AG08396 (cell line): ENCODE results near the gene NFIL3.
"Not testable (repeated sequence)": the region's sequence is repeated elsewhere in the genome, so short reads cannot be mapped to it uniquely, and the experiment has no call there.

Experiments used
- DNase-seq: peaks from one replicate; pipeline ENCODE4 v3.0.0; 2012; ENCODE audit warnings: low spot score, mixed read lengths

Gene NFIL3, protein sequence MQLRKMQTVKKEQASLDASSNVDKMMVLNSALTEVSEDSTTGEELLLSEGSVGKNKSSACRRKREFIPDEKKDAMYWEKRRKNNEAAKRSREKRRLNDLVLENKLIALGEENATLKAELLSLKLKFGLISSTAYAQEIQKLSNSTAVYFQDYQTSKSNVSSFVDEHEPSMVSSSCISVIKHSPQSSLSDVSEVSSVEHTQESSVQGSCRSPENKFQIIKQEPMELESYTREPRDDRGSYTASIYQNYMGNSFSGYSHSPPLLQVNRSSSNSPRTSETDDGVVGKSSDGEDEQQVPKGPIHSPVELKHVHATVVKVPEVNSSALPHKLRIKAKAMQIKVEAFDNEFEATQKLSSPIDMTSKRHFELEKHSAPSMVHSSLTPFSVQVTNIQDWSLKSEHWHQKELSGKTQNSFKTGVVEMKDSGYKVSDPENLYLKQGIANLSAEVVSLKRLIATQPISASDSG

GRCh38 chr9:91423785-91424402, at the start of gene NFIL3:
NFIL3 (minus strand) TSS chr9:91423832; CDS start chr9:91410734, 13,098 bp downstream.
- DNase-seq, result peak; percentile 93

DNA sequence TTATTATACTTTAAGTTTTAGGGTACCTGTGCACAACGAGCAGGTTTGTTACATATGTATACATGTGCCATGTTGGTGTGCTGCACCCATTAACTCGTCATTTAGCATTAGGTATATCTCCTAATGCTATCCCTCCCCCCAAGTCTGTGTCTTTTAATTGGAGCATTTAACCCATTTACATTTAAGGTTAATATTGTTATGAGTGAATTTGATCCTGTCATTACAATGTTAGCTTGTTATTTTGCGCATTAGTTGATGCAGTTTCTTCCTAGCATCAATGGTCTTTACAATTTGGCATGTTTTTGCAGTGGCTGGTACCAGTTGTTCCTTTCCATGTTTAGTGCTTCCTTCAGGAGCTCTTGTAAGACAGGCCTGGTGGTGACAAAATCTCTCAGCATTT, 47.9 kb upstream of the NFIL3 start:
- not testable (repeated sequence) for DNase-seq

GRCh38 chr9:91465420-91465819, 41.8 kb upstream of the NFIL3 start:
- no peak for DNase-seq

DNA sequence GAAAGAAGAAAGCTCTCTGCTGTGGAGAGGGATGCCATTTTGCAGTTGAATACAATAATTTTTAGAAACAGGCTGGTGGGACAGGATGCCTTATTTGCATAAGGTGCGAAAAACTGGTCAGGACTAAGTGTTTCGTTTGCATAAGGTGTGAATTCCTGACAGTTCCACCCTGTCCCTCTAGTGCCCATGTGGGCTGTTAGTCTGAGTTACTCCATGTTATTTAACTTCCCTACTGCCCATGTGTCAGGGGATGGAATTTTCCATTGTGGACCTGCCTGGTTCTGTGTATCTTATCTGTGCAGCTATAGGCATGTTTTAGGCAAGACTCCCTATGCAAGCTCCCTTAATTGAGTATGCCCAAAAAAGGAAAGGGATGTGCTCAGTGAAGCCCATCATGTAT, 35.3 kb upstream of the NFIL3 start:
- DNase-seq, result no peak

DNA sequence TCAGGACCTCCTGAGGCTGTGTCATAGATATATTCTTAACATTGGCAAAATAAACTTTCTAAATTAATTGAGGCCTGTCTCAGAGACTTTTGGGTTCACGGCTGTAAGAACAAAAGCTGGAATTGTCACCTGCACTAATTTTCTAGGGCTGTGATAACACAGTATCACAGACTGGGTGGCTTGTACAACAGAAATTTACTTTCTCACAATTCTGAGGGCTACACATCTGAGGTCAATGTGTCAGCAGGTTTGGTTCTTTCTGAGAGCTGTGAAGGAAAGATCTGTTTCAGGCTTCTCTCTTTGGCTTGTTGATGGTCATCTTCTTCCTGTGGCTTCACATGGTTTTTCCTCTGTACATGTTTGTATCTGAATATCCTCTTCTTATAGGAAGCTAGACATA, 29.2 kb upstream of the NFIL3 start:
- DNase-seq, result no peak

DNA sequence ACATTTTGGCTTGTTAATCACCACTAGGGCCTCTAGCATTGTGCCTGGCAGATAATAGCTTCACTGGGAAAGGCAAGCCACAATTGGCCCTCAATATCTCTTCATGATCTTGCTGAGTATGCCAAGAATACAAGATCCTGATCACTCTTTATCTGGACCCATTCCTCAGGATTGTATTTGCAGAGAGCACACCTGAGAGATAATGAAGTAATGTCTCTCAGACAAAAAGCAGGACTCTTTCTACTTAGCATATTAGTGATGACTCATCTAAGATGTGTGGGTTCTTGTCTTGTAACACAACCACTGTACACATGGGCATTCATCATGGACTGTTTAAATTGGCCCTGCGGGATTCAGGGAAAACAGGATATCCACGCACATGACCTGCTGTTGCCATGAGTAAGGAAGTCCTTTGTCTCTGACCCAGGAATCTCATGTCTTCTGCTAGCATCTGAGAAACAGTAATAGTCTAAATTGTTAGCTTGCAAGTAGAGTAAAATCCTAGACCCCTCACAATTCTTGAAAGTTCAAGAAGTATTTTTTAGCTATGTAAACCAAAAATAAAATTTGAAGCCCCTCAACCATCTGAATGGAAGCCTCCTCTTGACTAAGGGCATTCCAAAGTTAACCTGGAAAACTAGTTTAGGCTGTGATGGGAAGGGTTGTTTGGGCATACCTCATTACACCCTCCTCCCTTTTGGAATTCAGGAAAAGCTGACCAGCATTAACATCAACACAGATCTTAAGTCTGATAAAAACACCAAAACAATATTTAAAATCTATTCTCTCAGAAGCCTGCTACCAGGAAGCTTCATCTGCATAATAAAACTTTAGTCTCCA, 28.0 kb upstream of the NFIL3 start:
- no peak for DNase-seq

DNA sequence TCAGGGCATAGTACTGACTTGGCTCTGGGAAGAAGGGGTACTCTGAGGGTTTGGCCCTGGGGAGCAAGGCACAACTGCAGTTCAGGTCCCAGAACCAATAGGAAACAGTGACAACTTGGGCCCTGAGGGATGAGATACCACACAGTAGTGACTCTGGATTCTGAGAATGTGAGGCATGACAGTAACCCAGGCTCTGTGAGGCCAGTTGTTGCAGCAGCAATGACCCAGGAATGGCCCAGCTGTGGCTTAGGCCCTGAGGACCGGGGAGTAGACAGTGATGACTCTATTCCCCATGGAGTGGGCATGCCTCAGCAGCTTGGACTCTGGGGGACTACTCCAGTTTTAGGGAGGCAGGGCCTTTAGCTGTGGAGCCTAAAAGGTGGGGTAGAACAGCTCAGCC, 21.5 kb upstream of the NFIL3 start:
- DNase-seq, result no peak

DNA sequence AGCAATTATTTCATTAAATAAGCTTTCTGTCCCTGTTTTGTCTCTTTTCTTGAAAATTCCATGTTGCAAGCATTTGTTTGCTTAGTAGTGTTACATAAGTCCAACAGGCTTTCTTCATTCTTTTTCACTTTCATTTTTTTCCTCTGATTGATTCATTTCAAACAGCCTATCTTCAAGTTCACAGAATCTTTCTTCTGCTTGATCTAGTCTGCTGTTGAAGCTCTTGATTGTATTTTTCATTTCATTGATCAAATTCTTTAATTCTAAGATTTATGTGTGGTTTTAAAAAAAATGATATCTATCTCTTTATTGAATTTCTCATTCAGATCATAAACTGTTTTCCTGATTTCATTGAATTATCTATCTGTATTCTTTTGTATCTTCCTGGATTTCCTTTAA, 20.4 kb upstream of the NFIL3 start:
- no peak for DNase-seq

DNA sequence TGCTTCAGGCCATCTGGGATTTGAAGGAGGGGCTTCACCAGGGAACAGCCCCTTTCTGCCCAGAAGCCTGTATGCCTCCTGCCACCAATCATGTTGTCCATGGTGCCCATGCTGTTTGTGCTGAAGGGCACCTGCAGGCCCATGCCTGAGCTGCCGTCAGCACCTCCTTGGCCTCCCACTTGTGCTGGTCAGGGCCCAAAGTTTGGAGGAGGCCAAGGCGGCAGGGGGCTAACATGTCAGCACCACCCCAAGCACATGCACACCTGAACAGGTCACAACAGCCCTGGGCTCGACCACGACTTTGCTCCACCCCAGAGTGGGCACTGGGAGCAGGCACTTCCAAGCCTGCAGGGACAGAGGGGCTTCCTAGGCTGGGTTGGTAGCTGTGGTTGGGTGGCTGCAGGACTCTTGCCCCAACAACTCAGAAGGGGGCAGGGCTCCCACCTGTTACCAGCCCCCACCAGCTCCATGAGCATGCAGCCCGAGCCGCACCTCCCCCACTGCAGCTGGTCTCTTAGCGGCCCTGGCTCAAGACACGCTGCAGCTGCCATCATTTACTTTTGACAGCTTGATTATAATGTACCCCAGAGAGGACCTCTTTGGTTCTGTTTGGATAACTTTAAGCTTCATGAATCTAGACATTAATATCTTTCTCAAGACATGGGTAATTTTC, 19.8 kb upstream of the NFIL3 start:
- DNase-seq, result no peak

- no peak for DNase-seq
Observed at GRCh38 chr9:91436841-91437240, 13.2 kb upstream of the NFIL3 start.

- DNase-seq, result peak; percentile 79
Observed at GRCh38 chr9:91433180-91433579, 9.5 kb upstream of the NFIL3 start.

- no peak for DNase-seq
Observed at GRCh38 chr9:91431485-91431884, 7.9 kb upstream of the NFIL3 start.

DNA sequence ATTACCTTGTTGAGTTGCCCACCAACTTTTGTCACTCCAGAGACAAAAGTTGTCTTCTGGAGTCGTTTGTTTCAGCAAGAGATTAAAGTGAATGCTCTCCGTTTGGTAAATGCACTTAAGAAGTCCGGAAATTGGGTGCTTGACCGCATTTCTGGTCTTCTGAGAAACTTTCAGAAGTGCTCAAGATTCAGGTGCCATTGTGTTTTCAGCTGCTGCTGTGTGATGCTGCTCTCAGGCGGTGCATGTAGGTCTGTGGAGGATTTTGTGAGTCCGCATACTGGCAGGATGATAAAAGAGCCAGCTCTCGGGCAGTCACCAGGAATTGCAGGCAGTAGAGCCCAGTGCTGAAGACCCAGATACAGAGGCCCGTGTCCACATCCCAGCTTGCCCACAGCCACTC, 5.9 kb upstream of the NFIL3 start:
- DNase-seq, result no peak

DNA sequence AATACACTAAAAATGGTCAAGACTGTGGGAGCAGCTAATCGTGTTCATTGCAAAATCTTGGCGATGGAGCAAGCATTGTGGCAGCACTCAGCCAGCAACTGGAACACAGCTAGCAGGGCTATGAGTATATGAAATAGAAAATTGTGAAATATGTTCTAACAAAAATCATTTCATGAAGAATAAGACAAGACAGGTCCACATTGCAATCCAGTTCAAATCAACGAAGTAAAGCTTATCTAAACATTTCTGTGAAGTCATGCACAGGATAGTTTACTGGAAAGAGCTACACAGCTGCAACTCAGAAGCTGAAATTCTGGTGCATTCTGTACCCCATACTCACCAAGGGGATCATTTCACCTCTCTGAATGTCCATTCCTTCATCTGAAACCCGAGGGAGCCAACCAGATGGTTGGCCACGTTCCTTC, 5.3 kb upstream of the NFIL3 start:
- peak; percentile 22 for DNase-seq

DNA sequence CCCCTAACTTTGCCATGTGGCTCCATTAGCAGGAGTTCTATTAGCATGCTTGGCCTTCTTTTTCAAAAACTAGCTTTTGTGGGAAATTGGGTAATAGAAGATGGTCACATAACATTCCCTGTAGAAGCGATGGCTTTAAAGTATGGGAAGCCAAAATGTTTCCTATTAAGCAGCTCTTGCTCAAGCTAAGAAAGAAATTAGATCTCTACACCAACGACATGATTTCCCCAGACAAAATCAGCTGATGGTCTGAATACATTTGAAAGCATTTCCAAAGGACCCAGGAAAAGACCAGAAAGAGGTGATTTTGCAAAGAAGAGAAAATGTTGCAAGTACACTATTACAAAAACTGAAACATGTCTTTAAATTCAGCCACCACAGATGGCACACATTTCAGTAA, 4.8 kb upstream of the NFIL3 start:
- DNase-seq, result no peak

GRCh38 chr9:91427873-91428272, 4.2 kb upstream of the NFIL3 start:
- DNase-seq, result peak; percentile 41

DNA sequence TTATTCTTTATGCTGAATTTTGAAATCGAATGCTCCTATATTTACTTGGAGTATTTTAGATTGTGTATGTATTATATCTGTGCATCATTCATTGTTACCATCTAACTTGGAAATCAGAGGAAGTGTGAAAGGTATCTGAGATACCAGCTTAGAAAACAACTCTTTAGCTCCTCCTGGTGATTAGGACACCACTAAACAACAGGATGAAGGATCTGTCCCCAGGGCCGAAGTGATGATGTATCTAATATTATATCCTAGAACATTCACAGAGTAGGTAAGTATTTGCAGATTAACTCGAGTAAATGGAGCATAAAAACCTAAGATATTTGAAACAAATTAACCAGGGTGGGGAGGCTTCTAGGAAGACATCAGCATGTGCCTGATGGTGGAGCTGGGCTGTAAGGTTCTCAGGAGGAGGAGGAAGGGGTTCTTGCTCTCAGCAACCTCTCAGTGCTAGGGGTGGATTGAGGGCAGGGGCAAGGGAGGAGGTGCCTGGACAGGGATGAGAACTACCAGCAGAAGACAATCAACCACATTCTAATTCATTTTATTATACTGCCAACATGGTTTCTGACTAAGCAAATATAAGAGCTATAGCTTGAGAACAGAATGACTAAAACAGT, 2.6 kb upstream of the NFIL3 start:
- peak; percentile 33 for DNase-seq

GRCh38 chr9:91425271-91425670, 1.6 kb upstream of the NFIL3 start:
- DNase-seq, result no peak

- DNase-seq, result peak; percentile 76
Observed at GRCh38 chr9:91424403-91425176, 958 bp upstream of the NFIL3 start.

GRCh38 chr9:91422758-91423711, 597 bp downstream of the NFIL3 start:
- peak; percentile 62 for DNase-seq
